ENCODE measurements around the gene ZBTB34. TPM values are rescaled to one million over a fixed set of nuclear protein-coding genes. Genes with fewer than 3 reads are reported as not detected.

Gene ZBTB34
- total RNA-seq, 1 donor from 2014 or later: 20.2 TPM

GRCh38 chr9:126894052-126894603, 33.7 kb downstream of the ZBTB34 start:
- no peak overlapping the region for H3K4me3 Mint-ChIP-seq
- no peak for DNase-seq (ENCODE audit: extremely low spot score, unreplicated experiment)
- no peak overlapping the region for H3K27ac Mint-ChIP-seq
- no peaks in the 10 kb centered on the region for H3K9me3 Mint-ChIP-seq
- H3K27me3 Mint-ChIP-seq: peaks cover 7% of the 10 kb centered on the region
- no peaks in the 10 kb centered on the region for H3K36me3 Mint-ChIP-seq
- TF ChIP-seq, protein P1, sequence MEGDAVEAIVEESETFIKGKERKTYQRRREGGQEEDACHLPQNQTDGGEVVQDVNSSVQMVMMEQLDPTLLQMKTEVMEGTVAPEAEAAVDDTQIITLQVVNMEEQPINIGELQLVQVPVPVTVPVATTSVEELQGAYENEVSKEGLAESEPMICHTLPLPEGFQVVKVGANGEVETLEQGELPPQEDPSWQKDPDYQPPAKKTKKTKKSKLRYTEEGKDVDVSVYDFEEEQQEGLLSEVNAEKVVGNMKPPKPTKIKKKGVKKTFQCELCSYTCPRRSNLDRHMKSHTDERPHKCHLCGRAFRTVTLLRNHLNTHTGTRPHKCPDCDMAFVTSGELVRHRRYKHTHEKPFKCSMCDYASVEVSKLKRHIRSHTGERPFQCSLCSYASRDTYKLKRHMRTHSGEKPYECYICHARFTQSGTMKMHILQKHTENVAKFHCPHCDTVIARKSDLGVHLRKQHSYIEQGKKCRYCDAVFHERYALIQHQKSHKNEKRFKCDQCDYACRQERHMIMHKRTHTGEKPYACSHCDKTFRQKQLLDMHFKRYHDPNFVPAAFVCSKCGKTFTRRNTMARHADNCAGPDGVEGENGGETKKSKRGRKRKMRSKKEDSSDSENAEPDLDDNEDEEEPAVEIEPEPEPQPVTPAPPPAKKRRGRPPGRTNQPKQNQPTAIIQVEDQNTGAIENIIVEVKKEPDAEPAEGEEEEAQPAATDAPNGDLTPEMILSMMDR (conservative IDR thresholded peaks at IDR 0.05): no peak
- peaks cover 6% of the 10 kb centered on the region for H3K4me1 Mint-ChIP-seq (ENCODE audit: unreplicated experiment)

DNA sequence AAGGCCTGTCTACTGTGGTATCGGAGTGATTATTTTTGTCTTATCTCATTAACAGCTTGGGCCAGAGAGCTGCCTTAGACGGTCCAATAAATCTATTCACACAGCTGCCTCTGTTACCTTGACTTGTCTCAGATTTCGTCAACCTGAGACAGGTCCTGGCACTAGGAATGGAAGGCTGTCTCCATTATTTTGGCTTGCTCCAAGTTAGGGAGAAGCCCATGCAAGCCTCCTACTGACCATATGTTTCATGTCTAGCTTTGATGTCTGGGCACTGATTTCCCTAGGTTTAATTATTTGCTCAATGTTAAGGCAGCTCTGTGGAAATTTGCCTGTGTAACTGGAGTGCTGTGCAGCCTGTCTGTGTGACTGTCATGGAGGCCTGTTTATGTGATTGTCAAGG, 41.8 kb downstream of the ZBTB34 start:
- Mint-ChIP-seq H3K36me3 (no peaks in the 10 kb centered on the region), H3K4me1 (ENCODE audit: unreplicated experiment) (no peaks in the 10 kb centered on the region), H3K27ac (no peak overlapping the region), H3K9me3 (peaks cover 5% of the 10 kb centered on the region), H3K4me3 (no peak overlapping the region), H3K27me3 (peaks cover 5% of the 10 kb centered on the region)
- TF ChIP-seq, protein P1 (conservative IDR thresholded peaks at IDR 0.05): no peak
- DNase-seq (ENCODE audit: extremely low spot score, unreplicated experiment): no peak

DNA sequence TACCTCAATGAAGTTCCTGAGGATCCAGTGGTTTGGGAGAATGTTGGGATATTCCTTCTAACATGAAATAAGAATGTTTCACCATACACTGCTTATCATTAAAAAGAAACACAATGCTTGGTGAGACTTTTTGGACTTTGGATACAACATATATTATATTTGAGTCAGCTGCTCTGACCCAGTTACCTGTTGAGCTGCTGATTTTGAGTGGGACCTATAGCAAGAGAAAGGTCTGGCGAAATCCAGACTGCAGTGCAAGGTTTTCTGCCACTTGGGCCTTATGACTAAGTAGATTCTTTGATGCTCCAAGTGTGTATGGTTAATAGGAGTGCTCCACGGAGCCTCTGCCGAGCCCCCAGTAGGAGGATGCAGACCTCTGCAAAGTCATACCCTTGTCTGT, 44.1 kb downstream of the ZBTB34 start:
- Mint-ChIP-seq H3K4me3 (no peak overlapping the region), H3K4me1 (ENCODE audit: unreplicated experiment) (no peaks in the 10 kb centered on the region), H3K27ac (no peak overlapping the region), H3K36me3 (no peaks in the 10 kb centered on the region), H3K9me3 (peaks cover 5% of the 10 kb centered on the region), H3K27me3 (peaks cover 15% of the 10 kb centered on the region)
- no peak for DNase-seq (ENCODE audit: extremely low spot score, unreplicated experiment)
- TF ChIP-seq, protein P1 (conservative IDR thresholded peaks at IDR 0.05): no peak

DNA sequence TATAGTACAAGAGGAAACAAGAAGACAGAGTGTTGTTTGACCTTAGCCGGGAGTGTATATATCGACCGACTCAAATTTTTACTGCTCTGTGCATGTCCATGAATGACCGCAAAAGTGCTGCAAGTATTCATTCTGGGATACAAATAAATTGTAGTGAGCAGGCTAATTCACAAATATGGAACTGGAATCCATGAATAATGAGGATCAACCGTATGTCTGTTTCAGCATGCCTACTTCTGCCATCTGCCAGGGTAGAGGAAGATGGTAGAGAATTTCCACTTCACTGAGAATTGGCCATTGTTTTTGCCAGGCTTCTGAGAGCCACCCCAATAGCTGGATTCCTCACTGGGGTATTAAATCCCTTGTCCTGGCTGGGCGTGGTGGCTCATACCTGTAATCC, 45.7 kb downstream of the ZBTB34 start:
- DNase-seq (ENCODE audit: extremely low spot score, unreplicated experiment): no peak
- Mint-ChIP-seq H3K4me3 (no peak overlapping the region), H3K4me1 (ENCODE audit: unreplicated experiment) (no peaks in the 10 kb centered on the region), H3K36me3 (no peaks in the 10 kb centered on the region), H3K27ac (no peak overlapping the region), H3K9me3 (peaks cover 3% of the 10 kb centered on the region), H3K27me3 (peaks cover 17% of the 10 kb centered on the region)
- TF ChIP-seq, protein P1 (conservative IDR thresholded peaks at IDR 0.05): no peak

DNA sequence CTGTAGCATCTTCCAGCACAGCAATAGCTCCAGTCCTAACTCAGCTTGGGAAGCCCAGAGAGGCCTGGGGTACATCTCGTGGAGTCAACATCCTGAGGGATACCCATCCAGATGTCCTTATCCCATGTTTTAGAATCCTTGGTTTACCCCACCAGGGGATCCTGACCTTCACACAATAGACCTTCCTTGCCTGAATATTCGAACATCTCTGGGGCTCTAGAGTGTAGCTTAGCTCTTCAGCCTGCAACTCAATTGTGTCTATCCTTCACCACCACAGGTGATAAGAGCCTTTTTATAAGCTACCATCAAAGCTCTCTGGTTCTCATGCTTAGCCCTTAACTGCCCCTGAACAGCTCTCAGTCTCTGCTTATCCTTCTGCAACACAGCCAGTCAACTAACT, 46.6 kb downstream of the ZBTB34 start:
- DNase-seq (ENCODE audit: extremely low spot score, unreplicated experiment): no peak
- no peaks in the 10 kb centered on the region for H3K36me3 Mint-ChIP-seq
- TF ChIP-seq, protein P1 (conservative IDR thresholded peaks at IDR 0.05): no peak
- peaks cover 23% of the 10 kb centered on the region for H3K27me3 Mint-ChIP-seq
- no peak overlapping the region for H3K27ac Mint-ChIP-seq
- no peak overlapping the region for H3K4me3 Mint-ChIP-seq
- H3K9me3 Mint-ChIP-seq: no peaks in the 10 kb centered on the region
- H3K4me1 Mint-ChIP-seq (ENCODE audit: unreplicated experiment): no peaks in the 10 kb centered on the region
